Liver (tissue), 9 donors: ENCODE results near the gene LSM2. TPM values are rescaled to one million over a fixed set of nuclear protein-coding genes. Genes with fewer than 3 reads are reported as not detected.

Source experiments
- DNase-seq: peaks from one replicate; pipeline ENCODE4 v3.0.0-alpha.2; 2017; ENCODE audit warnings: low spot score
- H3K27ac ChIP-seq, 2 donors: one replicate each; pipeline ENCODE4 v1.7.0; 2013; ENCODE audit warnings: inconsistent platforms in 2 of 2, low read length in 2 of 2, control low read depth in 1 of 2, low read depth in 1 of 2, mild to moderate bottlenecking in 1 of 2
- H3K27me3 ChIP-seq, 4 donors: one replicate each; pipeline versions ENCODE4 v1.6.1 to v1.7.0; 2013; ENCODE audit warnings: low read length in 3 of 4, inconsistent platforms in 1 of 4, mild to moderate bottlenecking in 1 of 4, moderate library complexity in 1 of 4; ENCODE audit not compliant: control insufficient read depth in 4 of 4, insufficient read depth in 4 of 4
- H3K36me3 ChIP-seq, 4 donors: one replicate each; pipeline versions ENCODE4 v1.6.1 to v1.7.0; 2013; ENCODE audit warnings: low read length in 3 of 4, mild to moderate bottlenecking in 3 of 4, low read depth in 1 of 4, moderate library complexity in 1 of 4; ENCODE audit not compliant: control insufficient read depth in 4 of 4, insufficient read depth in 3 of 4
- H3K4me1 ChIP-seq, 4 donors: one replicate each; pipeline versions ENCODE4 v1.6.1 to v1.7.0; 2013; ENCODE audit warnings: low read length in 3 of 4, mild to moderate bottlenecking in 3 of 4, moderate library complexity in 1 of 4; ENCODE audit not compliant: control insufficient read depth in 4 of 4, insufficient read depth in 4 of 4
- H3K4me3 ChIP-seq, 3 donors: one replicate each; pipeline versions ENCODE4 v1.6.1 to v1.7.0; 2013; ENCODE audit warnings: low read length in 3 of 3, control low read depth in 1 of 3, low read depth in 1 of 3, mild to moderate bottlenecking in 1 of 3
- H3K9ac ChIP-seq, 2 donors: one replicate each; pipeline ENCODE4 v1.7.0; 2013; ENCODE audit warnings: low read length in 2 of 2, mild to moderate bottlenecking in 2 of 2, moderate library complexity in 2 of 2, control low read depth in 1 of 2, low read depth in 1 of 2
- H3K9me3 ChIP-seq, 4 donors: one replicate each; pipeline versions ENCODE4 v1.6.1 to v1.7.0; 2013; ENCODE audit warnings: low read length in 3 of 4; ENCODE audit not compliant: control insufficient read depth in 4 of 4
- GABPA ChIP-seq, 2 donors: IDR thresholded peaks in 1 of 2; conservative IDR thresholded peaks in 1 of 2; 2 replicates each; pipeline ENCODE4 v1.6.1; 2016; ENCODE audit warnings: antibody characterized with exemption in 2 of 2, mild to moderate bottlenecking in 1 of 2, moderate library complexity in 1 of 2
- HNF4A ChIP-seq, 2 donors: conservative IDR thresholded peaks; 2 replicates each; pipeline ENCODE4 v1.6.1; 2016; ENCODE audit warnings: antibody characterized with exemption in 2 of 2, mild to moderate bottlenecking in 2 of 2
- HNF4G ChIP-seq: IDR thresholded peaks from 2 replicates; pipeline ENCODE4 v1.6.1; 2016; ENCODE audit warnings: antibody characterized with exemption
- JUND ChIP-seq, 2 donors: IDR thresholded peaks; 2 replicates each; pipeline ENCODE4 v1.6.1; 2016; ENCODE audit warnings: antibody characterized with exemption in 2 of 2
- RAD21 ChIP-seq, 2 donors: IDR thresholded peaks; 2 replicates each; pipeline ENCODE4 v1.6.1; 2016; ENCODE audit warnings: antibody characterized with exemption in 2 of 2, mild to moderate bottlenecking in 2 of 2
- RXRA ChIP-seq, 2 donors: IDR thresholded peaks; 2 replicates each; pipeline ENCODE4 v1.6.1; 2017 to 2018; ENCODE audit warnings: antibody characterized with exemption in 2 of 2, mild to moderate bottlenecking in 1 of 2
- SP1 ChIP-seq: IDR thresholded peaks from 2 replicates; pipeline ENCODE4 v1.6.1; 2018; ENCODE audit warnings: antibody characterized with exemption, mild to moderate bottlenecking
- TAF1 ChIP-seq: conservative IDR thresholded peaks from 2 replicates; pipeline ENCODE4 v1.6.1; 2016; ENCODE audit warnings: antibody characterized with exemption, mild to moderate bottlenecking
- YY1 ChIP-seq: IDR thresholded peaks from 2 replicates; pipeline ENCODE4 v1.6.1; 2016; ENCODE audit warnings: antibody characterized with exemption, mild to moderate bottlenecking
- WGBS: extraction: QIAGEN DNeasy Blood & Tissue Kit; methylation state at CpG from one replicate; pipeline ENCODE4 v1.1.7; 2013; 5-methylcytosine and 5-hydroxymethylcytosine counted together
- polyA plus RNA-seq, 2 donors: library from polyadenylated mRNA; stranded (reverse) in 1 of 2; unstranded in 1 of 2; fragments of 200-250 nt in 1 of 2; fragments of >200 nt in 1 of 2; fragmentation: Nextera tagmentation in 1 of 2; extraction: Ambion mirVana in 1 of 2; gene quantifications; one replicate each; pipeline versions ENCODE4 v1.2.1 to v1.2.3, GENCODE V29; 2013 to 2015
- total RNA-seq, 2 donors: library from RNA; depleted of rRNA; stranded (reverse); fragments of >200 nt; gene quantifications; one replicate each; pipeline ENCODE4 v1.2.3, GENCODE V29; 2014
- TF ChIP-seq, protein P1 (sequence below): IDR thresholded peaks from 2 replicates; pipeline ENCODE4 v1.6.1; 2016; ENCODE audit warnings: antibody characterized with exemption
- TF ChIP-seq, protein P2 (sequence below): fragments of 150-350 bp; IDR thresholded peaks from 2 replicates; pipeline ENCODE4 v1.5.1; 2017; ENCODE audit warnings: improper control_type of control experiment, low read depth, low read length; ENCODE audit not compliant: missing input control
- TF ChIP-seq, protein P3 (sequence below): IDR thresholded peaks from 2 replicates; pipeline ENCODE4 v1.6.1; 2016; ENCODE audit warnings: antibody characterized with exemption, mild to moderate bottlenecking
- donor health status: healthy.
- donor health status: healthy.
- donor health status: healthy.
- donor health status: healthy.
- donor health status: healthy.

Gene LSM2
- total and polyA plus RNA-seq, 4 donors, result 7.3 to 18.7 (median 15.5) TPM

DNA sequence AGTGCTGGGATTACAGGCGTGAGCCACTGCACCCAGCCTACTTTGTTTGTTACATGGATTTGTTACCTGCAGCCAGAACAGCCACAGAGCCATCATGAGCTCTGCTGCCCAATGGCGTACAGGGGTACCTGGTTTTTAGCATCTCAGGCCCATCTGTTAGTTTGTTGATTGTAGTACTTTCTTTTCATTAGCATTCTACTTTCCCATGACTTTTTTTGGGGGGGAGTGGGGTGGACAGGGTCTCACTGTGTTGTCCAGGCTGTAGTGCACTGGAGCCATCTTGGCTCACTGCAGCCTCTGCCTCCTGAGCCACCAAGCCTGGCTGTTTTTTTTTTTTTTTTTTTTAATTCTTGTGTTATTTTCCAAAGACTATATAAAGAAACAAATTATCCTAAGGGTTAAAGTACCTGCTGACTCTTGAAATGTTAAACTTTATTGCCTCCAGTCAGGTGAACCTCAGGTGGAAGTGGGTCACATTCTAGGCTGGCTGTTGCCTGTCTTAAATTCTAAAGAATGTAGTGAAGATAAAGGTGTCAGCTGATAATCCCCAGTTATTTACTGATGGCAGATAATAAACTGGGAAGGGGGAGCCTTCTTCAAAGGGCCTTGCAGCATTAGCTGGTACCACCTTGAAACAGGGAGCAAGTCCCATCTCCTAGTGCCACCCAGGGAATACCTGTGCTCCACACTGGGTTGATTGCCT lies 40.7 kb upstream of the LSM2 start:
- Histone ChIP-seq H3K4me1 (peaks cover 6 to 10% (median 7%) of the 10 kb centered on the region in 4 donors), H3K27ac (no peak overlapping the region), H3K36me3 (peaks cover 0 to 2% (median 0%) of the 10 kb centered on the region in 4 donors), H3K9me3 (no peaks in the 10 kb centered on the region), H3K27me3 (no peaks in the 10 kb centered on the region), H3K4me3 (no peak overlapping the region), H3K9ac (no peak overlapping the region)
- TF ChIP-seq JUND (IDR thresholded peaks at IDR 0.05) (no peak), HNF4A (conservative IDR thresholded peaks at IDR 0.05) (no peak), TAF1 (no peak), HNF4G (no peak), RXRA (IDR thresholded peaks at IDR 0.05) (no peak), YY1 (no peak), GABPA (IDR thresholded peaks at IDR 0.05 in 1 of 2, conservative IDR thresholded peaks at IDR 0.05 in 1 of 2) (no peak), RAD21 (IDR thresholded peaks at IDR 0.05) (no peak)
- TF ChIP-seq, protein P1, sequence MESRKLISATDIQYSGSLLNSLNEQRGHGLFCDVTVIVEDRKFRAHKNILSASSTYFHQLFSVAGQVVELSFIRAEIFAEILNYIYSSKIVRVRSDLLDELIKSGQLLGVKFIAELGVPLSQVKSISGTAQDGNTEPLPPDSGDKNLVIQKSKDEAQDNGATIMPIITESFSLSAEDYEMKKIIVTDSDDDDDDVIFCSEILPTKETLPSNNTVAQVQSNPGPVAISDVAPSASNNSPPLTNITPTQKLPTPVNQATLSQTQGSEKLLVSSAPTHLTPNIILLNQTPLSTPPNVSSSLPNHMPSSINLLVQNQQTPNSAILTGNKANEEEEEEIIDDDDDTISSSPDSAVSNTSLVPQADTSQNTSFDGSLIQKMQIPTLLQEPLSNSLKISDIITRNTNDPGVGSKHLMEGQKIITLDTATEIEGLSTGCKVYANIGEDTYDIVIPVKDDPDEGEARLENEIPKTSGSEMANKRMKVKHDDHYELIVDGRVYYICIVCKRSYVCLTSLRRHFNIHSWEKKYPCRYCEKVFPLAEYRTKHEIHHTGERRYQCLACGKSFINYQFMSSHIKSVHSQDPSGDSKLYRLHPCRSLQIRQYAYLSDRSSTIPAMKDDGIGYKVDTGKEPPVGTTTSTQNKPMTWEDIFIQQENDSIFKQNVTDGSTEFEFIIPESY, result no peak
- WGBS, result 96% methylated on average over 2 of the region's 2 CpGs
- DNase-seq, result no peak

DNA sequence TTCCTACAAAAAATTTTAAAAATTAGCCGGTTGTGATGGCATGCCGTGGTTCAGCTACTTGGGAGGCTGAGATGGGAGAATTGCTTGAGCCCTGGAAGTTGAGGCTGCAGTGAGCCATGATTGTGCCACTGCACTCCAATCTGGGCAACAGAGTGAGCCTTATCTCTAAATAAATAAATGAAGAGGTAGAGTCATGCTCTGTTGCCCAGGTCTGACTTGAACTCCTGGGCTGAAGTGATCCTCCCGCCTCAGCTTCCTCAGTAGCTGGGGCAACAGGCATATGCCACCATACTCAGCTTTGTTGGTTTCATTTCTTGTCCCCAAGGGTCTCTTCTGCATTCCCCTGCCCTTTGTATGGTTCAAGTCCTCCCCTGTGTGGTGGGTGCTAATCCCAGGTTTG lies 37.7 kb upstream of the LSM2 start:
- Histone ChIP-seq H3K36me3 (peaks cover 4 to 14% (median 11%) of the 10 kb centered on the region in 4 donors), H3K9me3 (no peaks in the 10 kb centered on the region), H3K4me3 (no peak overlapping the region), H3K27ac (no peak overlapping the region), H3K27me3 (no peaks in the 10 kb centered on the region), H3K4me1 (peaks cover 0 to 3% (median 0%) of the 10 kb centered on the region in 4 donors), H3K9ac (no peak overlapping the region)
- WGBS, result 98% methylated on average over 3 of the region's 3 CpGs
- no peak for DNase-seq
- TF ChIP-seq, protein P2, sequence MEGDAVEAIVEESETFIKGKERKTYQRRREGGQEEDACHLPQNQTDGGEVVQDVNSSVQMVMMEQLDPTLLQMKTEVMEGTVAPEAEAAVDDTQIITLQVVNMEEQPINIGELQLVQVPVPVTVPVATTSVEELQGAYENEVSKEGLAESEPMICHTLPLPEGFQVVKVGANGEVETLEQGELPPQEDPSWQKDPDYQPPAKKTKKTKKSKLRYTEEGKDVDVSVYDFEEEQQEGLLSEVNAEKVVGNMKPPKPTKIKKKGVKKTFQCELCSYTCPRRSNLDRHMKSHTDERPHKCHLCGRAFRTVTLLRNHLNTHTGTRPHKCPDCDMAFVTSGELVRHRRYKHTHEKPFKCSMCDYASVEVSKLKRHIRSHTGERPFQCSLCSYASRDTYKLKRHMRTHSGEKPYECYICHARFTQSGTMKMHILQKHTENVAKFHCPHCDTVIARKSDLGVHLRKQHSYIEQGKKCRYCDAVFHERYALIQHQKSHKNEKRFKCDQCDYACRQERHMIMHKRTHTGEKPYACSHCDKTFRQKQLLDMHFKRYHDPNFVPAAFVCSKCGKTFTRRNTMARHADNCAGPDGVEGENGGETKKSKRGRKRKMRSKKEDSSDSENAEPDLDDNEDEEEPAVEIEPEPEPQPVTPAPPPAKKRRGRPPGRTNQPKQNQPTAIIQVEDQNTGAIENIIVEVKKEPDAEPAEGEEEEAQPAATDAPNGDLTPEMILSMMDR, result no peak
- TF ChIP-seq TAF1 (no peak), SP1 (no peak), RXRA (IDR thresholded peaks at IDR 0.05) (no peak), GABPA (IDR thresholded peaks at IDR 0.05 in 1 of 2, conservative IDR thresholded peaks at IDR 0.05 in 1 of 2) (no peak)
- TF ChIP-seq, protein P3, sequence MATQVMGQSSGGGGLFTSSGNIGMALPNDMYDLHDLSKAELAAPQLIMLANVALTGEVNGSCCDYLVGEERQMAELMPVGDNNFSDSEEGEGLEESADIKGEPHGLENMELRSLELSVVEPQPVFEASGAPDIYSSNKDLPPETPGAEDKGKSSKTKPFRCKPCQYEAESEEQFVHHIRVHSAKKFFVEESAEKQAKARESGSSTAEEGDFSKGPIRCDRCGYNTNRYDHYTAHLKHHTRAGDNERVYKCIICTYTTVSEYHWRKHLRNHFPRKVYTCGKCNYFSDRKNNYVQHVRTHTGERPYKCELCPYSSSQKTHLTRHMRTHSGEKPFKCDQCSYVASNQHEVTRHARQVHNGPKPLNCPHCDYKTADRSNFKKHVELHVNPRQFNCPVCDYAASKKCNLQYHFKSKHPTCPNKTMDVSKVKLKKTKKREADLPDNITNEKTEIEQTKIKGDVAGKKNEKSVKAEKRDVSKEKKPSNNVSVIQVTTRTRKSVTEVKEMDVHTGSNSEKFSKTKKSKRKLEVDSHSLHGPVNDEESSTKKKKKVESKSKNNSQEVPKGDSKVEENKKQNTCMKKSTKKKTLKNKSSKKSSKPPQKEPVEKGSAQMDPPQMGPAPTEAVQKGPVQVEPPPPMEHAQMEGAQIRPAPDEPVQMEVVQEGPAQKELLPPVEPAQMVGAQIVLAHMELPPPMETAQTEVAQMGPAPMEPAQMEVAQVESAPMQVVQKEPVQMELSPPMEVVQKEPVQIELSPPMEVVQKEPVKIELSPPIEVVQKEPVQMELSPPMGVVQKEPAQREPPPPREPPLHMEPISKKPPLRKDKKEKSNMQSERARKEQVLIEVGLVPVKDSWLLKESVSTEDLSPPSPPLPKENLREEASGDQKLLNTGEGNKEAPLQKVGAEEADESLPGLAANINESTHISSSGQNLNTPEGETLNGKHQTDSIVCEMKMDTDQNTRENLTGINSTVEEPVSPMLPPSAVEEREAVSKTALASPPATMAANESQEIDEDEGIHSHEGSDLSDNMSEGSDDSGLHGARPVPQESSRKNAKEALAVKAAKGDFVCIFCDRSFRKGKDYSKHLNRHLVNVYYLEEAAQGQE, result no peak
